Stimulated activated CD8-positive, alpha-beta memory T cell treated with anti-CD3 and anti-CD28 coated beads, Interleukin-4, amount 100 ng/mL, for 24 hours (primary cell): ENCODE data around the gene MYBPH.

ENCODE experiments used
- DNase-seq: peaks from one replicate; pipeline ENCODE4 v3.0.0-alpha.2; 2020; ENCODE audit warnings: low read depth

Gene MYBPH

DNA sequence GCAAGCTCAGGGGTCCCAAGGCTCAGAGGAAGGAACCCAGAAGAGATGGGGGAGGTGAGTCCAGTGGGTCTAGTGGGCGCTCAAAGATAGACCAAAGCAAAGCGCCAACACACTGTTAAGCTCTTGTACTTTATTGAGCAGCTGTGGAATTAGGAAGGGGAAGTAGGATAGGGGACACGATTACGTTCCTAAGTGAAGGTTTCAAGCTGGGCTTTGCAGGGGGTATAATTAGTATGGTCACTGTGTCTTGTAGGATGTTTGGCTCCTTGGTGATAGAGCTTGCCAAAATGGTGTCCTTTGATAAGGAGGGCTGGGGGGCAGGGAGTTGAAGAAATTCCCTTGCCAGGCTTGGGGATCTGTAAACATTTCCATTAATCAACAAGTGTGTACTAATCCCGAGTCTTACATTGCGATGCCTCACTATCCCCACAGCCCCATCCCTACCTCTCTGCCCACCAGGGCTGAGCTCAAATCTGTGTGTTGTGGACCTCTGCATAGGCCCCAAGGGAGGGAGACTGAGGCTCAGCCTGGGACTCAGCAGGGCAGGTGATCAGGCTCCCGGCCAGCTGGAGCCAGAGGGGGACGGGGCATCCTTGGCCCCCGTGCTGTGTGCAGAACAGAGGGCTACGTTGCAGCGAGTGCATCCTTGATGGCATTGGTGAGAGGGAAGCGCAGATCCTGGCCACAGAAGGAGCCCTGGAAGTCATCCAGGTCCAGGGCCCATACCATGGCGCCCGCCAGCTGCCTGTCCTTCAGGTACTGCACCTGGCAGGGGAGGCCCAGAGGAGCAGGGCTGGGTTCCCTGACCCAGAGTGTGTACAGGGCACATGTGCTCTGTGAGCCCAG is 3.4 kb upstream of the MYBPH start:
- DNase-seq, result no peak

DNA sequence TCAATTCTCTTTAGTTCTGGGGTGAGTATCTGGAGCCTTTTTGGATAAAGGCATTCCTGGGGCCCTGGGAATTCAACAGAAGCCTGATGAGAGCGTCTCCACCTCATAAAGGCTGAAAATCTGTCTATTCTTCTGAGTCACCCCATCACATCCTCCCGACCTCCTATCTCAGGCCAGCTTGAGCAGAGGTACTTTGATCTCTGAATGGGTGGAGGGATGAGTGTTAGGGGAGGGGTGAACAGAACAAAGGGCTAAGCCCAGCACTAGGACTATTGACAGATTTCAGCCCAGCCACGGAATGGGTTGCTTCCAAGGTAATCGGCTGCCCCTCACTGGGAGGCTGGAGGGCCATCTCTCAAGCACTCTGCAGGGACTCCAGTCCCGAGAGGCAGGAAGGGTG is 2.5 kb upstream of the MYBPH start:
- no peak for DNase-seq

DNA sequence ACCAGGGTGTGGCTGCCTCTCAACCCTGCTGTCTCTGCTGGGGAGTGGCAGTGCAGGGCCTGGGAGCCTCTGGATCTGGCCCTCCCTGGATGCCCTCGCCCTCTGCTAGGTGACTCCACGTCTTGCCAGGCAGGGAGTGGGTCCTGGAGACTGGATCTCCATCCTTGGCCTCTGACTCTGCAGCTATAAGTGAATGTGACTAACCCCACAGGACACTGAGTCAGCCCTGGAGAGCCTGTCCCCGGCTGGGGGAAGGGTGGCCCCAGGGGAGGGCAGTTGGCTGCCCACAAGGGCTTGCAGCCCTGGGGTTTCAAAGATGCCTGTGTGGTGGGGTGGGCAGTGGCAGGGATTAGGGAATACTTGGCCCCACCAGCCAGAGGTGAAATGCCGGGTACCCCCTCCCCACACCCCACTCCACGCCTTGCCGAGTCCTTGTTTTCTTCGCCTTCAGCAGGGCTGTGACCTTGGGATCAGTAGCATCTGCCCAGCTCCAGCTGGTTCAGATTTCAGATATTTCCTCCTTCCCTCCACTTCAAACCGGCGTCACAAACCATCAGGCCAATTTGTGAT is 1.9 kb upstream of the MYBPH start:
- DNase-seq, result no peak

DNA sequence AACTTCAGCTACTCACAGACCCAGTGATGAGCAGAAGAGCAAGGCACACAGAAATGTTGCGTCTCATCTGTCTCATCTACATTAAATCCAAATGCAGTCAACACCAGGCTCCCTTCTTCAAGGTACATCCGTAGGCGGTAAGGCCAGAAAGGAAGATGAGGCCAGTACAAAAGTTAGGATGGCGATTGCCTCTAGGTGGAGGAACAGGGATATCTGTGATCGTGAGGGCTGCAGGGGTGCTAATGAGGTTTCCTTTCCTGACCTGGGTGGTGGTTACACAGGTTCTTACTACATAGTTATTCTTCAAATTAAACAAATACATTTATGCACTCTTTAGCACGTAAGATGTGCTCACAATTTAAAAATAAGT is 1.4 kb upstream of the MYBPH start:
- no peak for DNase-seq

DNA sequence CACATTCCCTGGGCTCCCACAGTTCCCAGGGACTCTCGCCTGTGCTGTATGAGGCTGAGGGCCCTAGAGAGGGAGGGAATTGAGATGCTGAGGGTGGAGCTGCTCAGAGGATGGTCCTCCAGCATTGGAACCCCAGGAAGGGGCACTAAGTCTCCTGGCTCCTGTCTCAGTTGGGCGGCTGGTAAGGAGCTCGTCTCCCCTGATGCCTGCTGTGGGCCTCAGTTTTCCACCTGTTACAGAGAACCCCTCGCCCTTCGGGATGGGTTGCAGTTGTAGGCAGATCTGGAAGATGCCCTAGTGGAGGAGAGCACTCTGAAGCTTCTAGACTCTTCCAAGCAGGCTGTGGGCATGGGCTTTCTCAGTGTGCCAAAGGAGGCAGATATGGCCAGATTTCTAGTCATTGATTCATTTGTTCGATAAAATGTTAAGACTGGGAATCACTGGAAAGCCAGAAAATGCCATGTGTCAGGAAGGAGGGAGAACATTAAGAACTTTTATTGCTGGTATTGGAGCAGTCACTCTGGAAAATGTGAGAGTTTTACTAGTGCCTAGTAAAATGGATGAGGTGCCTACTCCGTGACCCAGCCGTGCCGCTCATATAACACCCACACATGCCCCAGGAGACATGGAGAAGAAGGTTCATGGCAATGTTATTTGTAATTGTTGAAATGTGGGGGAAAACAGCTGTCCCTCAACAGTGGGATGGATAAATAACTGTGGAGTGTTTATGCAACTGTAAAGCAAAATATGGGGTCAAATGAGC is 828 bp upstream of the MYBPH start:
- no peak for DNase-seq

DNA sequence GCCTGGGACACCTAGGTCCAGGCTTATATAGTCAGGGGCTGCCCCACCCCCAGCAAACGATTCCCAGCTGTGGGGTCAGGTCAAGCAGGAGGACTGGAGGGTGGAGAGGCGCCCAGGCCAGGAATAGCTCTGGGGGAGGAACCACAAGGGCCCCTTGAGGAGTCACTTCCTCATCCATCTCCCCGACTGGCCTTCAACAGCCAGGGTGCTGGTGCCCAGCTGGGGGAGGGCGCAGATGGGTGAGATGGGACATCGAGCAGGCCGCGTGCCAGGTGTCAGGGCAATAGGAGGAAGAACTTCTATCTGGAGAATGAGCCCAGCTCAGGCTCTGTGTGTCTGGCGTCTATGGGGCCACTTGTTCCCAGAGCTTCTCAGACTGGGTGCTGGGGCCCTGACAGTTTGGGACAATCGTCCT is 208 bp upstream of the MYBPH start:
- DNase-seq, result no peak

DNA sequence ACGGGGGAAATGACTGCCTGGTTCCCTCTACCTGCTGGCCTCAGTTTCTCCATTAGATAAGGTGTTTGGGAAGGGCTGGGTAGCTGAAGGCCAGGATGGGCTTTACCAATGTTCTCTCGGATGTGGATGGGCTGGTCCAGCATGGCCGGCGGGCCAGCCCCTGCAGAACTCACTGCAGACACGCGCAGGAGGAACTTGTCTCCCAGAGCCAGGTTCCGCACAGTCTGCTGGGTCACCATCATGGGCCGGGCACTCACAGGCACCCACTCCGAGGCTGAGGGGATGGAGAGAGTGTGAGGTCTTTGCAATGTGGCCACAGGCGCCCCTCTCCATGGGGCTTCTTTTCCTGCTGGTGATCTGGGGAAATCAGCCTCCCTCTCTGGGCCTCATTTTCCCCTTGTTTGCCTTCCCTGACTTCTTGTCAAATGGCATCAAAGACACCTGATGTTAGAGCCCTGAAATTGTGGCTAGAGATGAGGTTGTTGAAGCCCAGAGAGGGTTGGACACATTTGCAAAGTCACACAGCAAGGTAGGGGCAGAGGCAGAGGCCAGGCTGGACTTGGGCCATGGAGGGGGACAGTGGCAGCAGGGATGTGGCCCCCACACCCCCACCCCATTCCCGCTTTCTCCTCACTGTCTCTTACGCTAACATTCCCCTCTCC is 1.2 kb downstream of the MYBPH start:
- DNase-seq, result no peak

DNA sequence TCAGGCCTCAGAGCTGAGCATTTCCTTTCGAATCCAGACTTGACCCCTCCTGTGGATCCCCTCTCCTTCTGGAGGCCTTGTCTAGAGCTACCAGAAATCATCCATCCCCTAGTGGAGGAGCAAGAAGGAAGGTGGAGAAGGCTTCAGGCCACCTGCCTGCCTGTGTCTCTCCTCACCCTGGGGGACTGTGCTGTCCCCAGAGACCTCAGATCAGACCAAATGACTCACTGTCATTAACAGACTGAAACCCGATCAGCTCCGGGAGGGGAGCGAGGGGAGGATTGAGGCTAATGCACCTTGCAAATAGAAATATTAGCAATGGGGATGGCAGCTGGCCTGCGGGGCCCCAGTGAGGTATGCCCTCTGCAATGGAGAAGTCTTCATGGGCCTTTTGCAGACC is 2.1 kb downstream of the MYBPH start:
- no peak for DNase-seq

DNA sequence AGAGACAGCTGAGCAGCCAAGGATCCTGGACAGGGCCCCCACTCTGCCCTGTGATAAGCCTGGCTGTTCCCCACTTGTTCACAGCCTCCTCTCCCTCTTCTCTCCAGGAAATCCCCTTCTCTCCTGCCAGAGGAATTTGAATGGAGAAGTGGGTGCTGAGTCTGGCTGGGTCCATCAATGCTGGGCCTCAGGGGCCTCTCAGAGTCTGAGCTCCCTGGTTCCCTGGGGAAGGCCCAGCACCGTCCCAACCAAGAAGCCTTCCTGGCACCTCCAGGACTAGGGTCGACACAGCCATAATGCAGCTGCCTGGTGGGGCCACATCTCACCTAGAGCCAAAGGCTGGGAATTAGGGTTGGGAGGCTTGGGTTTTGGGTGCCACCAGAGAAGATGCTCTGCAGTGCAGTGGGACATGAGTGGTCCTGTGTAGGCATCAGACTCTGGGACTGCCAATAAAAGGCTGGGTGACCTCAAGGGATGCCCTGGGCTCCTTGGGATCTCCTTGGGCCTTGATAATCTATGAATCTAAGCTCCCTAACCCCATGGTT is 2.5 kb downstream of the MYBPH start:
- DNase-seq, result no peak

DNA sequence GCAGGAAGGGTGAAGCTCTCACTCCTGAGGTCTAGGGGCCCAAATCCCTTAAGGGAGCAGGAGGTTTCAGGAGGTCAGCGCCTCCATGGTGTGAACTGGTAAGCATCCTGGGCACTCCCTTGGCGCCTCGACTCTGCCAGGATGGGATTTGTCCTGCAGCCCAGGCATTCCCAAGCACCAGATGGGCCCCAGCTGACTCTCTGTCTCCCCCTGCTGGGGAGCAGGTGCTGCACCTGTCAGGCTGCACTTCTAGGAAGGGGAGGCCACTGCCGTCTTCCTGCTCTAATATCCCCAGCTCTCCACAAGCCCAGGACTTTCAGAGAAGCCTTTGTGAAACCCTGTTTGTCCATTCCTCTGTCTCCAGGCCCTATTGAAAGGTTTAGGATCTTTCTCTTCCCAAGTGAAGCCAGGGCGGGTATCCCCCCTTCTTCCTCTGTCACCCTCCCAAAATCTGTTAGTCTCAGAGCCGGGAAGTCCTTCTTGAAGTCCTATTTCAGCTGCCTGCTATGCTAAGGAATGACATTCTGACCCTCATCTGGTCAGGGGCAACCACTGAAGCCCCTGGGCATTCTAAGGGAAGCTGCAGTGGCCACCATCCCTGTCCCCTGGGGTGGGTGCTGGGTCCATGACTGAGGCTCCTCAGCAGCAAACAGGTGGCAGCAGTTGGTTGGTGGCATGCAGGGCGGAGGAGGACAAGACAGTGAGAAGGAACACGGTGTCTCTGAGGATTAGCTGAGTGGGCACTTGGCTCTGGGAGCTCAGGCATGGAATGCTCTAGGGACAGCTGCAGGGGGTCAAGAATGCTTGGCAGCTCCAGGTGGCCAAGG is 3.2 kb downstream of the MYBPH start:
- DNase-seq, result peak; percentile 17

DNA sequence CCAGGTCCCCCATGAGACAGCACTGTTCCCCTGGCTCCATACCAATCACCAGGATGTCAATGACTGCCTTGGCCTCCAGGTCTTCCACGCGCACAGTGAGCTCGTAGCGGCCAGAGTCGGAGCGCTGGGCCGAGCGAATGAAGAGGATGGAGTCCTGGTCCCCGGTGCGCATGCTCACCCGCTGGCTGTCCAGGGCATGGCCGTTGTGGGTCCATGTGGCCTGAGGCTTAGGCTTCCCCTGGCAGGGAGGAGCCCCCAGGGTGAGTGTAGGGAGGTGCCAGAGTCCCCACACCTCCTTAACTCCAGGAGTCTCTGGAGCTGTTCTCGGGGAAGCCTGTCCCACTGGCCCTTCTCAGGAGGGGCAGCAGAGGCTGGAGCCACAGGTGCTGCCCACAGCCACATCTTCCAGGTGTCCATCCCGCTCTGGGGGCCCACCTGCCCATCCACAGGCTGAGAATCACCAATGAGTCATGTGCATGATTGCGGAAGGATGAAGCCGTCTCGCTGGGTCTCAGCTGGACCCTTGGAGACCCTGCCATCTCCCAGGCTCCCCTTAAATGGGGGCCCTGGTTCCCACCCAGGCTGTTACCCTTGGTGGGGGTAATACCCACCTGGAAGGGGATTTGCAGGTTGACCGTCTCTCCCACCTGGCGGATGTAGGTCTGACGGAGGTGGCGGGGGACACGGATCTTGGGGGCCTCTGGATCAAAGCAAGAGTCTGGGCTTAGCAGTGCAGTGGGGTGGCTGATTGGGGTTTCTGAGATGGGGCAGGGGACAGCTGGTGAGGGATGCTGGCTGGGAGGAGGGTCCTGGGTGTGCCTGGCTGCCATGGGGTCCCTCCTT is 4.1 kb downstream of the MYBPH start:
- DNase-seq, result no peak

DNA sequence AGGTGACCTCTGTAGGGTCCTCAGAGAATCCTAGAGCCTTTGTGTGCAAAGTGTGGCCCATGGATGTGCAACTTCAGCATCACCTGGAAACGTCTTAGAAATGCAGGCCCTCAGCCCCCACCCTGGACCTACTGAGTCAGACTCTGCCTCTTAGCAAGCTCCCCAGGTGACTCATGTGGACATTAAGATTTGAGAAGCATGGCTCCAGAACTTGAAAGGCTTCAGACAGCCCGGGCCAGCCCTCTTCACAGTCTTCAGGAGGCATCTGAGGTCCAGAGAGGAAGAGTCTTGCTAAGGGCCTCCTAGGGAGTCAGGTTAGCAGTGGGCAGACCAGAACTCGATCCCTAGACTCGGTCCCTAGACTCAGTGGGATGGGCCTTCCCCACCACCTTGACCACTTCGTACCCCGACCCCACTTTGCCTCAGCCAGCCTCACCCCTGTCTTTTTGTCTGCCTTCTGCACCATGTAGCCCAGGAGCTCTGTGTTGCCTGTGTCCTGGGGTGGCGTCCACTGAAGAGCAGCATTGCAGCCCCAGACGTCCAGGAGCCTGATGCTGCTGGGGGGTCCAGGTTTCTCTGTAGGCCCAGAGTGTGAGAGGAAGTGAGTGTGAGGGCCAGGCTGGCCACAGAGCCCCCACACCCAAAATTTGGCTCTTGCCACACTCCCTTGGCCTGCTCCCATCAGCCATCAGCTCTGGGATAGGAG is 4.8 kb downstream of the MYBPH start:
- no peak for DNase-seq

DNA sequence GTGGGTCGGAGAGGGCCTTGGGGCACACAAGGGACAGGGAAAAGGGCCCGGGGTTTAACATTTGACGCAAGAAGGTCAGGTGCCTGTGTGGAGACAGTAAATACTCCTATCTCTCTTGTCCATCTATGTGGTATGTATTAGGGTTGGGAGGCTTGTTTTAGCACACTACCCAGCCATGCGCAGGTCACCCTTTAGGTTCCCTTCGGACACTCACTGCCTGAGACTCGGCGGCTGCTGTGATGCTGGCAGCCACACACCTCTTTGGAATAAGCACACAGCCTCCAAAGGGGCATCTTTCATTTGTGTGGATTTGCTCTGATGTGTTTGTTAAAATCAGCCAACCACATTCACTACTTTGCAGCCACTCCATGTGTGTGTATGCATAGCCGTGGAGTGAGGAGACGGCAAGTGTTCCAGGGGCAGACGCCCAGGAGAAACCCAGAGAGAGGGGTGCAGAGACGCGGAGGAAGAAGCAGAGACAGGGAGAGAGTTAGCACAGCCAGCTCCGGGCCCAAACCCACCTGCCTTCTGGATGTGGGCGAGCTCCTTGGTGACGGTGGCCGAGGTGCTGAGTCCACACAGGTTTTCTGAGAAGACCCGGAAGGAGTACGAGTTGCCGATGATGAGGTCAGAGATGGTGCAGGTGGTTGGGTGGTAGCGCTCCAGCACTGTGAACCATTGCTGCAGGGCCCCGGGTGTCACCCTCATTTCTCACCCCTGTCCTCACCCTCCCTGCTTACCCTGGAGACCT is 5.7 kb downstream of the MYBPH start:
- DNase-seq, result no peak

DNA sequence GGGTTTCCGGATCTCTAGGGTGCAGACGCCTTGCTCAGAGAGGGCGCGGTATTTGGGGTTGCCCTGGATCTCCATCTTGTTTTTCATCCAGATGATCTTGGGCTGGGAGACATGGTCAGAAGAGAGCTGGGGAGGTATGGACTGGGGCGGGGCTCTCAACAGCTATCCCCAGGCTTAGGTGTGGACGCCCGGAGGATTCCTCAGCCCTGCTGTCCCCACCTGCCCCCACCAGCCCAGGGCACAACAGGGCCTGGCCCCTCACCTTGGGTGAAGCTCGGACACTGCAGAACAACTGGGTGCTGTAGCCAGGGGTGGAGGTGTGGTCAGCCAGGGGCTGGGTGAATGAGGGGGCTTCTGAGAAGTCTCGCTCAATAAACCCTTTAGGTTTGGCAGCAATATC is 6.6 kb downstream of the MYBPH start:
- no peak for DNase-seq

DNA sequence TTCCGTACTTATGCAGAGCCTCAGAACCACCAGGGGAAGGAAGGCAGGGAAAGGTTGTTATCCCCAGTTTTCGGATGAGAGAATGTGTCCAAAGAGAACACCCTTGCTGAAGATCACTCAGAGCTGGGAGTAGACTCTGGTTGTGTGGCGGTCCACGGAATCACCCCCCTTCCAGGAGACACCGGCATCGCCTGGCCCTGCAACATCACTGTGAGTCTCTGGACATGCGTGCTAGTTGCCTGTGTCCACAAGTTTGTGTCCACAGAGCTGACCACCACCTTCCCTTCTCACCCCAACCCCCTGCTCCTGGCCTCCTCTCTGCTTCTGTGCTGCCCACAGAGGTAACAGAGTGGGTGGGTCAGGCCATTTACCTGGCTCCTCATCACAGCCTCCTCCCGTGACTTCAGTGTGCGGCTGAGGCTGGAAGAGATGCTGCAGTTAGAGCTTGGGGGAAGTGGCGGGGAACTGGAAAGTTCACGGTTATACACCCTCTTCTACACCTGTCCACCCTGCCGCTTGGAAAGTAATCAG is 7.3 kb downstream of the MYBPH start:
- no peak for DNase-seq

DNA sequence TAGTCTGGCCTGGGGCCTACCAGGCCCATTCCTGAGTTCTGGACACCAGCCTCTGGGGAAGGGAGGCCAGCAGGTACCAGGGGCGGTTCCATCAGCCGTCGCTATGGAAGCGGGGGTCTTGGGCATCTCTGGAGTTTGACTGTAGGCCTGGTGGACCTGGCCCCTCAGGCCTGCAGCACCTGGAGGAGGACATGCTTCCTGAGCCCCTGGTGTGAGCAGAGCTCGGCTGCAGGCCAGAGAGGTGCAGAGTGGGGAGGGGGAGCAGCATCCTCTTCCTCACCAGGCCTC is 7.8 kb downstream of the MYBPH start:
- DNase-seq, result no peak

DNA sequence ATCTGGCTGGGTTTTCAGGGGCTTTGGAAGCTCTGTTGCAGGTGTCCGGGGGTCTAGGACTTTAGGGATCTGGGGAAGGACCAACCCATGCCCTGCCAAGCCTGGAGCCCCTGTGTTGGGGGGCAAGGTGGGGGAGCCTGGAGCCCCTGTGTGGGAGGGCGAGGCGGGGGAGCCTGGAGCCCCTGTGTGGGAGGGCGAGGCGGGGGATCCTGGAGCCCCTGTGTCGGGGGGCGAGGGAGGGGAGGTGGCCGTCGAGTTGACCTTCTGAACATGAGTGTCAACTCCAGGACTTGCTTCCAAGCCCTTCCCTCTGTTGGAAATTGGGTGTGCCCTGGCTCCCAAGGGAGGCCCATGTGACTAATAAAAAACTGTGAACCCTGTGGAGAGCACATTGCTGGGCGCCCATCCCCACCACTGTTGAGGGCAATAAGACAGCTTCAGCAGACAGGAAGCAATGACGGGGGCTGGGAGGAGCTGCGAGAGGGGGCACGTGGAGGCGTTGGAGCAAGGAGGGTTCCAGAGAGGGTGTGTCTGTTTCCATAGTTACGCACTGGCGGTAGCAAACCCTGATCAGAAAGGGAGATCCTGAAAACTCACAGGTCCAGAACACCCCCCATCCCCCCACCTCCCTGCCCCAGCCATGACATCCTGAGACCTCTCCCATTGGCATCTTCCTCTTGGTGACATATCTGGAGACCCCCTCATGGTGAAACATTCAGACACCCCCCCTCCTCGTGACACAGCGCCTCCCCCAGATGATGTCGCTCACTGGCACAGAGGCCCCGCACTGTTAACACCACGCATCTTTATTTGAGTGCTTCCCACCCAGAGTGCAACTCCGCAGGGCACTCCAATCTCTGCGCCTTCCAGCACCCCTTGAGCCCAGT is 8.4 kb downstream of the MYBPH start:
- DNase-seq, result no peak
